IPS-18a (cell line): ENCODE measurements around the gene GNG2.

Experiments used
- H3K27ac ChIP-seq: one replicate; pipeline ENCODE4 v1.5.1; 2013; ENCODE audit warnings: low read length
- H3K27me3 ChIP-seq: one replicate; pipeline ENCODE4 v1.6.1; 2013; ENCODE audit warnings: mild to moderate bottlenecking, low read length; ENCODE audit not compliant: control insufficient read depth, insufficient read depth
- H3K36me3 ChIP-seq: one replicate; pipeline ENCODE4 v1.6.1; 2013; ENCODE audit warnings: low read depth, low read length; ENCODE audit not compliant: control insufficient read depth
- H3K4me1 ChIP-seq: one replicate; pipeline ENCODE4 v1.6.1; 2013; ENCODE audit warnings: low read depth, low read length; ENCODE audit not compliant: control insufficient read depth
- H3K4me3 ChIP-seq: one replicate; pipeline ENCODE4 v1.5.1; 2013; ENCODE audit warnings: low read length
- H3K9ac ChIP-seq: one replicate; pipeline ENCODE4 v1.6.1; 2013; ENCODE audit warnings: mild to moderate bottlenecking, low read length, moderate library complexity
- H3K9me3 ChIP-seq: one replicate; pipeline ENCODE4 v1.6.1; 2013; ENCODE audit warnings: low read depth, low read length; ENCODE audit not compliant: control insufficient read depth

Gene GNG2

GRCh38 chr14:51954031-51954430 is 93.6 kb downstream of the GNG2 start:
- Histone ChIP-seq H3K9ac (no peak overlapping the region), H3K9me3 (no peaks in the 10 kb centered on the region), H3K36me3 (no peaks in the 10 kb centered on the region), H3K27ac (no peak overlapping the region), H3K27me3 (no peaks in the 10 kb centered on the region), H3K4me3 (no peak overlapping the region), H3K4me1 (no peaks in the 10 kb centered on the region)

- Histone ChIP-seq H3K4me1 (no peaks in the 10 kb centered on the region), H3K27ac (no peak overlapping the region), H3K27me3 (no peaks in the 10 kb centered on the region), H3K36me3 (no peaks in the 10 kb centered on the region), H3K9me3 (no peaks in the 10 kb centered on the region), H3K4me3 (no peak overlapping the region), H3K9ac (no peak overlapping the region)
Observed at GRCh38 chr14:51954657-51955056, 94.2 kb downstream of the GNG2 start.

DNA sequence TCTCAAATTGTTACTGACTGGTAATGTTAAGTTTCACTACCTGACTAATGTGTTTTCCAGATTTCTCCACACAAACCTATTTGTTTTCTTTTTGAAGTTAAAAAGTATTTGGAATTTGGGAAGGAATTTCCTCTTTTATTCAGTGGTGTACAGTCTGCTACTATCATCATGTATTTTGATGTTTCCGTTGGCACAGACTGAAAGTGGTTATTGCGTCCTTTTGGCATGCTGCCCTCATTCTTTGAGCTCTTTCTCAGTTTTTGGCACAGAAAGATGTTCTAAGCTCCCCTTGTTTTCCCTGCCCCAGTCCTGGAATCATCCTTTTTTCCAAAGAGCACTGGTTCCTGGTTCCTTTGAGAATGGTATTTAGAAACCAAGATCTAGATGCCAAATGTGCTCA is 97.5 kb downstream of the GNG2 start:
- Histone ChIP-seq H3K9ac (no peak overlapping the region), H3K27ac (no peak overlapping the region), H3K4me1 (no peaks in the 10 kb centered on the region), H3K9me3 (no peaks in the 10 kb centered on the region), H3K36me3 (no peaks in the 10 kb centered on the region), H3K27me3 (no peaks in the 10 kb centered on the region), H3K4me3 (no peak overlapping the region)

- Histone ChIP-seq H3K27me3 (no peaks in the 10 kb centered on the region), H3K4me3 (no peak overlapping the region), H3K9ac (no peak overlapping the region), H3K4me1 (no peaks in the 10 kb centered on the region), H3K27ac (no peak overlapping the region), H3K36me3 (no peaks in the 10 kb centered on the region), H3K9me3 (no peaks in the 10 kb centered on the region)
Observed at GRCh38 chr14:51959928-51960327, 99.5 kb downstream of the GNG2 start.

DNA sequence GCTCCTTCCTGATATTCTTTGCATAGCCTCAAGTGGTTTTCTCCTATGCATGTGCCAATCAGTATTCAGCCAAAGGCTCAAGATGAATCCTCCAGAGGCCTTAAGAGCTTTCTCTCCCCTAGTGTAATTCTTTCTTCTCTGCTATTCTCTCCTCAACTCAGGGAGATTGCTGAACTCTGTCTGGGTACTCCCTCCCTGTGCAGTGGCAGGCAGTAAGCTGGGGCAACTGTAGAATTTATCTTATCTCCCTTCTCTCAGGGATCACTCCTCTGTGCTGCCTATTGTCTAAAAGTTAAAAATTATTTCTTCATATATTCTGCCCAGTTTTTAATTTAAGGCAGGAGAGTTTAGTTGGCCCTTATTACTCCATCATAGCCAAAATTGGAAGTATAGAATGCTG is 100.5 kb downstream of the GNG2 start:
- Histone ChIP-seq H3K36me3 (no peaks in the 10 kb centered on the region), H3K27ac (no peak overlapping the region), H3K9me3 (no peaks in the 10 kb centered on the region), H3K27me3 (no peaks in the 10 kb centered on the region), H3K9ac (no peak overlapping the region), H3K4me3 (no peak overlapping the region), H3K4me1 (no peaks in the 10 kb centered on the region)

DNA sequence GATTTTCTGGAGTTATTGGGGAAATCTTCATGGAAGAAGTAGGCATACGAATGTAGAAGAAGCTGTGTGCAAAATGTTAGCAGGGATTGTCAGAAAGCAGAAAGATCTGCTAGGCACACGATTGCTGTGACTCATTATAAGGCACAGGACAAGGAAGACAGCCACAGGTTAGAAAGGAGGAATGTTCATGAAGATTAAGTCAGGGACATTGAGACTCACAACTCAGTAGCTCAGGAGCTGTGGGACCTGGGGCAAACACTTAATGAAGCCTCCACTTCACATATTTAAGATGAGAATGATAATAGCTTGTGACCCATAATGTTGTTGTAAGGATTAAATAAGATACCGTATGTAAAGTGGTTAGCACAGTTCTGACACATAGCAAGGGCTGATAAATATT is 102.3 kb downstream of the GNG2 start:
- Histone ChIP-seq H3K4me1 (no peaks in the 10 kb centered on the region), H3K4me3 (no peak overlapping the region), H3K27ac (no peak overlapping the region), H3K9me3 (no peaks in the 10 kb centered on the region), H3K9ac (no peak overlapping the region), H3K36me3 (no peaks in the 10 kb centered on the region), H3K27me3 (no peaks in the 10 kb centered on the region)

DNA sequence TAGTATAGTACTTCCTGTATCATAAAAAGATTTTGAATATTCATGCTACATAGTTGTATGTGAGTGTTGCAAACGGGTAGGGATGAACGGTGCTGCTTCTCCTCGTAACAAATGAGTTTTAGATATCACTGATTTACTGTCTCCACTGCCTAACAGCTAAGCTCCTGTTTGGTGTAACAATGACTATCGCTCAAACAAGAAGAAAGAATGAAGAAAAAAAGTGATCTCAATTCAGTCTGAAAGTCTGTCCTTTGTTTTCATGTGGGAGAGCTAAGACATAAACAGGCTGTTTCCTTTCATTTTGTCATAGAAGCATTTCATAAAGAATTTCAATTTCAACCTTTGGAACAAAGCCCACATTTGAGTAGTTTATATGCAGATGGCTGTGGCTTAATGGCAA is 102.9 kb downstream of the GNG2 start:
- Histone ChIP-seq H3K36me3 (no peaks in the 10 kb centered on the region), H3K27me3 (no peaks in the 10 kb centered on the region), H3K4me1 (no peaks in the 10 kb centered on the region), H3K9me3 (no peaks in the 10 kb centered on the region), H3K9ac (no peak overlapping the region), H3K27ac (no peak overlapping the region), H3K4me3 (no peak overlapping the region)

DNA sequence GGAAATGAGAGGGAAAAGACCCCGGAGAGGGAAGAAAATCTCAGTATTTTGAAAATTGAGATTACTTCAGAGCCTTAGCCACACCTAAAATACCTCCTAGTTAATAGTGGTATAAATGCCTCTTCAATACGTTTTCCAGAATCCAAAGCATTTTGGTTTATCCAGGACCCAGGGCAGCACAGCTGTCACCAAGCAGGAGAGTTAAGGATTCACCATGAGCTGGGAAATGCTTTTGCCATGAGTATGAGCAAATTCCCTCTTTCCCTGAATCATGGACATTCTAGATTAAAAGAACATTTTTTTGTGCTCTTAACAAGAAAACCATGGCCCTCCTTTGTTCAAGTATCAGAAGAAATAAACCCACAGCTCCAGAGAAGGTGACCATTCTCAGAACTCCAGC is 107.1 kb downstream of the GNG2 start:
- H3K9me3 ChIP-seq = no peaks in the 10 kb centered on the region
- H3K27ac ChIP-seq = no peak overlapping the region
- H3K4me1 ChIP-seq = no peaks in the 10 kb centered on the region
- H3K4me3 ChIP-seq = no peak overlapping the region
- no peak overlapping the region for H3K9ac ChIP-seq
- H3K27me3 ChIP-seq = no peaks in the 10 kb centered on the region
- no peaks in the 10 kb centered on the region for H3K36me3 ChIP-seq

- H3K4me3 ChIP-seq = no peak overlapping the region
- H3K27ac ChIP-seq = no peak overlapping the region
- H3K9me3 ChIP-seq = no peaks in the 10 kb centered on the region
- H3K27me3 ChIP-seq = no peaks in the 10 kb centered on the region
- no peak overlapping the region for H3K9ac ChIP-seq
- H3K4me1 ChIP-seq = no peaks in the 10 kb centered on the region
- no peaks in the 10 kb centered on the region for H3K36me3 ChIP-seq
Observed at GRCh38 chr14:51969852-51970540, 109.6 kb downstream of the GNG2 start.

DNA sequence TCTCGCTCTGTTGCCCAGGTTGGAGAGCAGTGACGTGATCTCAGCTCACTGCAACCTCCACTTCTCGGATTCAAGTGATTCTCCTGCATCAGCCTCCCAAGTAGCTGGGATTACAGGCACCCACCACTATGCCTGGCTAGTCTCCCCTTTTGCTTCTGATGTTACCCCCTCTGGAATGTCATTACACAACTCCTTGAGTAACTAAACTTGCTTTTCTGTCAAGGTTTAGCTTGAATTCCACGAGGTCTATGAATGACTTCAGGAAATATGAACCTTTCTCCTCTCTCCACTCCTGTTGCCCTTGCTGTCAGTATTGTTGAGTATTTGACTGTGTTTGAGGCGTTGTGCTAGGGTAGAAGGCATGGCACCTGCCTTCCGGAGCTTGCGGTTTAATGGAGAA is 112.2 kb downstream of the GNG2 start:
- Histone ChIP-seq H3K9me3 (no peaks in the 10 kb centered on the region), H3K9ac (no peak overlapping the region), H3K27ac (no peak overlapping the region), H3K36me3 (no peaks in the 10 kb centered on the region), H3K4me3 (no peak overlapping the region), H3K4me1 (no peaks in the 10 kb centered on the region), H3K27me3 (no peaks in the 10 kb centered on the region)

DNA sequence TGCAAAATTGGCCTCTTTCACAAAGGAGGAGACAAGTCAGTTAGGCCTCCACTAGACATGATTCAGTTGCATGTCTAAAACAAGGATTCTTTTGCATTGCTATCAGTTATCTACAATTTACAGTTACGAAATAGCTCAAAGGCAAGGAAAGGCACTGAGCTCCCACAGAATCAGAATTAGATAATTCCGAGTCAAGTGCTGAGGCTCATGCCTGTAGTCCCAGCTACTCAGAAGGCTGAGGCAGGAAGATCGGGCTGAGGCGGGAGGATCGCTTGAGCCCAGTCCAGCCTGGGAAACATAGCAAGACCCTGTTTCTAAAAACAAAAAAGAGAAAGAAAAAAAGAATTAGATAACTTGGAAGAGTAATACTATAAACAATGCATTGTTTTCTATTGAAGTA is 116.7 kb downstream of the GNG2 start:
- H3K27me3 ChIP-seq = no peaks in the 10 kb centered on the region
- no peaks in the 10 kb centered on the region for H3K9me3 ChIP-seq
- H3K9ac ChIP-seq = no peak overlapping the region
- no peak overlapping the region for H3K4me3 ChIP-seq
- no peak overlapping the region for H3K27ac ChIP-seq
- no peaks in the 10 kb centered on the region for H3K4me1 ChIP-seq
- H3K36me3 ChIP-seq = no peaks in the 10 kb centered on the region

DNA sequence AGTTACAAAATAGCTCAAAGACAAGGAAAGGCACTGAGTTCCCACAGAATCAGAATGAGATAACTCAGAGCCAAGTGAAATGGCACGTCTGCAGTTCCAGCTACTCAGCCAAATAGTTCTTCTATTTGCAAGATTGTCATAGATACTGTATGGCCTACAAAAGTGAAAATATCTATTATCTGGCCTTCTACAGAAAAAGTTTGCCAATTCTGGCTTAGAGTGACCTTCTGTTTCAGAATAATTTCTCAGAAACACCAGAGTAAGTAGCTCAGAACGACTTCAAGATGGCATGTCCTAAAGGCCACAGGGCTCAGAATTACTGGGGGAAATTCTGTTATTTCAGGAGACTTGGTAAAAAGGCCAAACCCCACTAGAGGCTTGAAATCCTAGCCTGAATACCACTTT is 118.3 kb downstream of the GNG2 start:
- Histone ChIP-seq H3K9ac (no peak overlapping the region), H3K27ac (no peak overlapping the region), H3K36me3 (no peaks in the 10 kb centered on the region), H3K4me1 (no peaks in the 10 kb centered on the region), H3K9me3 (no peaks in the 10 kb centered on the region), H3K27me3 (no peaks in the 10 kb centered on the region), H3K4me3 (no peak overlapping the region)
